ENCODE results near the gene FCRL6. TPM values are rescaled to one million over a fixed set of nuclear protein-coding genes. Genes with fewer than 3 reads are reported as not detected.

FCRL6 gene
- total and polyA plus RNA-seq, 2 of the 13 experiments (the other 11 are each of a cell fraction or from before 2014, with no cell fraction given): not detected

- TF ChIP-seq RAD21 (CRISPR knock-in tag; IDR thresholded peaks at IDR 0.05): no peak
These were observed 27.1 kb downstream of the FCRL6 start (continued) for GRCh38 chr1:159829273-159829634.

GRCh38 chr1:159829822-159830465, 27.8 kb downstream of the FCRL6 start:
- intact Hi-C loops (cut with micrococcal nuclease; ENCODE audit: unreplicated experiment): loop anchor here (2.0 kb wide), 1 partner anchor 31 kb away; no protein-coding TSS in a partner anchor
- TF ChIP-seq MAFK (conservative IDR thresholded peaks at IDR 0.05 in 1 of 2, IDR thresholded peaks at IDR 0.05 in 1 of 2; ENCODE audit: low read length in 2 of 2): 0 out of 4 replicates have a peak, but pooled peaks of 1 of the 2 experiments have one; percentile 4
- TF ChIP-seq ZBTB39 (CRISPR knock-in tag; IDR thresholded peaks at IDR 0.05): no peak

GRCh38 chr1:159830722-159831121, 28.6 kb downstream of the FCRL6 start:
- no TSS peak for BruUV-seq (replicated peaks)
- ATAC-seq: no peak
- no peak for FAIRE-seq
- no peaks in the 10 kb centered on the region for H4K20me1 ChIP-seq (ENCODE audit: insufficient read depth, low read length)
- in situ Hi-C loops (cut with HindIII; ENCODE audit: extremely low pct_ligation_motif_present, low pct_unique_long_range_greater_than_20kb): no loop called here
- no peak overlapping the region for H3K4me2 ChIP-seq (ENCODE audit: low read depth, low read length)
- no peaks in the 10 kb centered on the region for H3K79me2 ChIP-seq (ENCODE audit: insufficient read depth, low read length)
- ChIA-PET POLR2A (no interaction called here), CTCF (ENCODE audit: low intra/inter-chr PET ratio, low total read pairs) (no interaction called here)
- no peaks in the 10 kb centered on the region for H3K9me3 ChIP-seq (ENCODE audit: low read length)
- H2AFZ ChIP-seq (ENCODE audit: low read length): no peak overlapping the region
- H3K4me3 ChIP-seq (replicated peaks in 1 of 3; ENCODE audit: insufficient read depth in 1 of 3, low read depth in 2 of 3, low read length in 3 of 3): no peak overlapping the region
- H3K27me3 ChIP-seq (ENCODE audit: control insufficient read depth in 1 of 2, insufficient read depth in 2 of 2, low read length in 2 of 2): peaks cover 3 to 12% of the 10 kb centered on the region in 2 experiments; a peak in 4 of 5 replicates
- intact Hi-C loops (cut with micrococcal nuclease; ENCODE audit: unreplicated experiment): no loop called here
- no peak overlapping the region for H3K27ac ChIP-seq (ENCODE audit: extremely low read length, insufficient read depth, low read length)
- DNase-seq (ENCODE audit: low spot score): no peak
- 38% methylated on average over 8 of the region's 8 CpGs for WGBS (ENCODE audit: low lambda C conversion rate)
- no peak overlapping the region for H3K9ac ChIP-seq (ENCODE audit: insufficient read depth, low read depth, low read length)
- H3K36me3 ChIP-seq (replicated peaks in 1 of 2; ENCODE audit: control insufficient read depth in 1 of 2, insufficient read depth in 2 of 2, low read length in 2 of 2): no peaks in the 10 kb centered on the region
- H3K4me1 ChIP-seq (ENCODE audit: insufficient read depth, low read length): peaks cover 5% of the 10 kb centered on the region
- TF ChIP-seq ZBTB25 (CRISPR knock-in tag; IDR thresholded peaks at IDR 0.05): no peak
- TF ChIP-seq TBX3 (IDR thresholded peaks at IDR 0.05; ENCODE audit: borderline replicate concordance): no peak
- TF ChIP-seq ZNF34 (CRISPR knock-in tag; IDR thresholded peaks at IDR 0.05; ENCODE audit: borderline replicate concordance): no peak
- TF ChIP-seq RARG (CRISPR knock-in tag; IDR thresholded peaks at IDR 0.05; ENCODE audit: low read depth): no peak
- TF ChIP-seq PHF21A (CRISPR knock-in tag; IDR thresholded peaks at IDR 0.05): no peak
- no peak for TF ChIP-seq CEBPB (IDR thresholded peaks at IDR 0.05; ENCODE audit: borderline replicate concordance, low read depth, low read length)
- no peak for TF ChIP-seq STAT6 (CRISPR knock-in tag; IDR thresholded peaks at IDR 0.05; ENCODE audit: borderline replicate concordance)

More at GRCh38 chr1:159829822-159830465, 27.8 kb downstream of the FCRL6 start:
- WGBS (ENCODE audit: low lambda C conversion rate): 28% methylated on average over 11 of the region's 18 CpGs
- no peak for FAIRE-seq
- no peak overlapping the region for H3K4me3 ChIP-seq (replicated peaks in 1 of 3; ENCODE audit: insufficient read depth in 1 of 3, low read depth in 2 of 3, low read length in 3 of 3)
- H3K27ac ChIP-seq (ENCODE audit: extremely low read length, insufficient read depth, low read length): no peak overlapping the region
- CTCF ChIA-PET (ENCODE audit: low intra/inter-chr PET ratio, low total read pairs): no interaction called here
- H3K4me1 ChIP-seq (ENCODE audit: insufficient read depth, low read length): peaks cover 12% of the 10 kb centered on the region
- H4K20me1 ChIP-seq (ENCODE audit: insufficient read depth, low read length): no peaks in the 10 kb centered on the region
- H3K9ac ChIP-seq (ENCODE audit: insufficient read depth, low read depth, low read length): no peak overlapping the region
- H3K4me2 ChIP-seq (ENCODE audit: low read depth, low read length): no peak overlapping the region
- H2AFZ ChIP-seq (ENCODE audit: low read length): no peak overlapping the region
- POLR2A ChIA-PET: no interaction called here
- in situ Hi-C loops (cut with HindIII; ENCODE audit: extremely low pct_ligation_motif_present, low pct_unique_long_range_greater_than_20kb): no loop called here
- no peak for DNase-seq (ENCODE audit: low spot score)
- no peak for ATAC-seq
- no peaks in the 10 kb centered on the region for H3K79me2 ChIP-seq (ENCODE audit: insufficient read depth, low read length)
- H3K27me3 ChIP-seq (ENCODE audit: control insufficient read depth in 1 of 2, insufficient read depth in 2 of 2, low read length in 2 of 2): peaks cover 3 to 12% of the 10 kb centered on the region in 2 experiments; a peak in 4 of 5 replicates
- H3K9me3 ChIP-seq (ENCODE audit: low read length): no peaks in the 10 kb centered on the region
- BruUV-seq (replicated peaks): no TSS peak
- H3K36me3 ChIP-seq (replicated peaks in 1 of 2; ENCODE audit: control insufficient read depth in 1 of 2, insufficient read depth in 2 of 2, low read length in 2 of 2): no peaks in the 10 kb centered on the region

All from HepG2 (cell line).